Activated CD4-positive, alpha-beta memory T cell treated with anti-CD3 and anti-CD28 coated beads, Interleukin-2, amount 10 ng/mL, durations not matched to agents 7 days and 5 days (primary cell): Measurements from ENCODE around the gene PTPN23. TPM values are rescaled to one million over a fixed set of nuclear protein-coding genes. Genes with fewer than 3 reads are reported as not detected.

ENCODE experiments used
- CTCF ChIA-PET: fragments of 350-600 bp; sonication (Branson Sonifier 250); formaldehyde crosslinking; loops from one replicate; lab custom pipeline; 2021; ENCODE audit warnings: antibody characterized with exemption, inconsistent platforms; lab: Charles Lee
- POLR2A ChIA-PET: fragments of 350-600 bp; sonication (Branson Sonifier 250); formaldehyde crosslinking; loops from one replicate; lab custom pipeline; 2021; ENCODE audit warnings: antibody characterized with exemption; lab: Charles Lee
- DNase-seq: peaks from one replicate; pipeline ENCODE4 v3.0.0-alpha.2; 2020
- H3K27ac Mint-ChIP-seq: one replicate; pipeline ENCODE4 v1.8.0; 2021; ENCODE audit warnings: mild to moderate bottlenecking, mixed read lengths
- H3K27me3 Mint-ChIP-seq: one replicate; pipeline ENCODE4 v1.8.0; 2021; ENCODE audit warnings: mixed read lengths
- H3K36me3 Mint-ChIP-seq: one replicate; pipeline ENCODE4 v1.8.0; 2021; ENCODE audit warnings: low read depth, mixed read lengths
- H3K4me1 Mint-ChIP-seq: one replicate; pipeline ENCODE4 v1.8.0; 2021; ENCODE audit warnings: mixed read lengths
- H3K4me3 Mint-ChIP-seq: one replicate; pipeline ENCODE4 v1.8.0; 2021; ENCODE audit warnings: mild to moderate bottlenecking, mixed read lengths
- H3K9me3 Mint-ChIP-seq: one replicate; pipeline ENCODE4 v1.8.0; 2021; ENCODE audit warnings: mixed read lengths
- total RNA-seq, 2 experiments: library from RNA; stranded (reverse); gene quantifications; one replicate each; pipeline ENCODE4 v1.2.3, GENCODE V29; 2021

The PTPN23 gene
- total RNA-seq, 2 experiments from 2014 or later = 26.8 to 28.7 TPM

- H3K27ac Mint-ChIP-seq = no peak overlapping the region
- no peaks in the 10 kb centered on the region for H3K9me3 Mint-ChIP-seq
- POLR2A ChIA-PET = interaction anchor here (1.4 kb wide), 1 partner anchor 369 kb away, joined by 3 read pairs; no protein-coding TSS in a partner anchor
- peaks cover 18% of the 10 kb centered on the region for H3K36me3 Mint-ChIP-seq
- H3K4me3 Mint-ChIP-seq = no peak overlapping the region
- no peak for DNase-seq
- CTCF ChIA-PET = interaction anchor here (1.0 to 3.1 kb wide), 3 partner anchors 47 to 96 kb away, joined by 3 to 61 read pairs (median 9); partner anchors contain the start of gene SCAP
- H3K4me1 Mint-ChIP-seq = peaks cover 14% of the 10 kb centered on the region
- H3K27me3 Mint-ChIP-seq = no peaks in the 10 kb centered on the region
These were observed 39.2 kb downstream of the PTPN23 start for GRCh38 chr3:47420044-47420430.

- Mint-ChIP-seq H3K4me3 (no peak overlapping the region), H3K36me3 (peaks cover 18% of the 10 kb centered on the region), H3K4me1 (peaks cover 14% of the 10 kb centered on the region), H3K27me3 (no peaks in the 10 kb centered on the region), H3K27ac (peak overlapping the region; percentile 97), H3K9me3 (no peaks in the 10 kb centered on the region)
- DNase-seq = peak; percentile 92
- ChIA-PET POLR2A (interaction anchor here (0.6 to 1.9 kb wide), 8 partner anchors 8 to 473 kb away, joined by 3 to 18 read pairs (median 3); partner anchors contain the start of genes PTPN23 and SCAP), CTCF (interaction anchor here (0.6 to 3.1 kb wide), 32 partner anchors 10 to 932 kb away, joined by 3 to 61 read pairs (median 6); partner anchors contain the start of genes ELP6, PTPN23 and SCAP)
These were observed 40.0 kb downstream of the PTPN23 start for GRCh38 chr3:47420511-47421484.

GRCh38 chr3:47421741-47422649 lies 41.2 kb downstream of the PTPN23 start:
- ChIA-PET CTCF (interaction anchor here (0.9 to 3.1 kb wide), 25 partner anchors 9 to 933 kb away, joined by 3 to 61 read pairs (median 7); partner anchors contain the start of genes ELP6 and SCAP), POLR2A (interaction anchor here (0.6 to 1.9 kb wide), 7 partner anchors 9 to 474 kb away, joined by 3 to 18 read pairs (median 3); partner anchors contain the start of genes ELP6, PTPN23 and SCAP)
- H3K36me3 Mint-ChIP-seq = peaks cover 14% of the 10 kb centered on the region
- no peaks in the 10 kb centered on the region for H3K9me3 Mint-ChIP-seq
- H3K4me1 Mint-ChIP-seq = peaks cover 14% of the 10 kb centered on the region
- H3K27me3 Mint-ChIP-seq = no peaks in the 10 kb centered on the region
- no peak overlapping the region for H3K4me3 Mint-ChIP-seq
- peak overlapping the region; percentile 97 for H3K27ac Mint-ChIP-seq
- DNase-seq = no peak

GRCh38 chr3:47422743-47423142 lies 41.9 kb downstream of the PTPN23 start:
- Mint-ChIP-seq H3K4me1 (peaks cover 14% of the 10 kb centered on the region), H3K36me3 (peaks cover 14% of the 10 kb centered on the region), H3K4me3 (no peak overlapping the region), H3K9me3 (no peaks in the 10 kb centered on the region), H3K27ac (peak overlapping the region; percentile 62), H3K27me3 (no peaks in the 10 kb centered on the region)
- CTCF ChIA-PET = interaction anchor here (1.1 to 3.1 kb wide), 4 partner anchors 44 to 367 kb away, joined by 3 to 61 read pairs (median 8); partner anchors contain the start of gene SCAP
- DNase-seq = no peak
- POLR2A ChIA-PET = no interaction called here

GRCh38 chr3:47423548-47424145 lies 42.8 kb downstream of the PTPN23 start:
- CTCF ChIA-PET = interaction anchor here (1.1 kb wide), 1 partner anchor 366 kb away, joined by 3 read pairs; no protein-coding TSS in a partner anchor
- no peak overlapping the region for H3K4me3 Mint-ChIP-seq
- H3K4me1 Mint-ChIP-seq = peaks cover 14% of the 10 kb centered on the region
- no peak for DNase-seq
- no peaks in the 10 kb centered on the region for H3K9me3 Mint-ChIP-seq
- H3K27ac Mint-ChIP-seq = no peak overlapping the region
- peaks cover 14% of the 10 kb centered on the region for H3K36me3 Mint-ChIP-seq
- no peaks in the 10 kb centered on the region for H3K27me3 Mint-ChIP-seq
- POLR2A ChIA-PET = no interaction called here

GRCh38 chr3:47424434-47425382 lies 43.9 kb downstream of the PTPN23 start:
- CTCF ChIA-PET = interaction anchor here (0.6 to 1.2 kb wide), 2 partner anchors 9 to 689 kb away, joined by 3 read pairs; no protein-coding TSS in a partner anchor
- Mint-ChIP-seq H3K9me3 (no peaks in the 10 kb centered on the region), H3K27me3 (no peaks in the 10 kb centered on the region), H3K36me3 (peaks cover 9% of the 10 kb centered on the region), H3K27ac (no peak overlapping the region), H3K4me3 (no peak overlapping the region), H3K4me1 (peaks cover 13% of the 10 kb centered on the region)
- POLR2A ChIA-PET = no interaction called here
- no peak for DNase-seq

- CTCF ChIA-PET = interaction anchor here (1.2 kb wide), 1 partner anchor 8 kb away, joined by 3 read pairs; no protein-coding TSS in a partner anchor
- POLR2A ChIA-PET = no interaction called here
- no peaks in the 10 kb centered on the region for H3K9me3 Mint-ChIP-seq
- no peaks in the 10 kb centered on the region for H3K27me3 Mint-ChIP-seq
- H3K36me3 Mint-ChIP-seq = peaks cover 9% of the 10 kb centered on the region
- no peak overlapping the region for H3K27ac Mint-ChIP-seq
- peaks cover 13% of the 10 kb centered on the region for H3K4me1 Mint-ChIP-seq
- no peak for DNase-seq
- no peak overlapping the region for H3K4me3 Mint-ChIP-seq
These were observed 44.6 kb downstream of the PTPN23 start for GRCh38 chr3:47425383-47425778.

GRCh38 chr3:47425959-47426358 lies 45.1 kb downstream of the PTPN23 start:
- H3K4me1 Mint-ChIP-seq = peaks cover 10% of the 10 kb centered on the region
- DNase-seq = no peak
- ChIA-PET CTCF (no interaction called here), POLR2A (no interaction called here)
- no peaks in the 10 kb centered on the region for H3K9me3 Mint-ChIP-seq
- H3K36me3 Mint-ChIP-seq = peaks cover 9% of the 10 kb centered on the region
- no peak overlapping the region for H3K4me3 Mint-ChIP-seq
- H3K27ac Mint-ChIP-seq = no peak overlapping the region
- H3K27me3 Mint-ChIP-seq = no peaks in the 10 kb centered on the region

GRCh38 chr3:47427866-47428265 lies 47.0 kb downstream of the PTPN23 start:
- DNase-seq = no peak
- no peak overlapping the region for H3K27ac Mint-ChIP-seq
- no peaks in the 10 kb centered on the region for H3K9me3 Mint-ChIP-seq
- peaks cover 14% of the 10 kb centered on the region for H3K36me3 Mint-ChIP-seq
- H3K4me1 Mint-ChIP-seq = peaks cover 1% of the 10 kb centered on the region
- CTCF ChIA-PET = no interaction called here
- POLR2A ChIA-PET = no interaction called here
- H3K4me3 Mint-ChIP-seq = no peak overlapping the region
- H3K27me3 Mint-ChIP-seq = no peaks in the 10 kb centered on the region

GRCh38 chr3:47428662-47429061 lies 47.8 kb downstream of the PTPN23 start:
- H3K4me3 Mint-ChIP-seq = no peak overlapping the region
- ChIA-PET CTCF (no interaction called here), POLR2A (interaction anchor here (0.5 kb wide), 1 partner anchor 233 kb away, joined by 3 read pairs; no protein-coding TSS in a partner anchor)
- H3K27me3 Mint-ChIP-seq = no peaks in the 10 kb centered on the region
- peaks cover 18% of the 10 kb centered on the region for H3K36me3 Mint-ChIP-seq
- no peak overlapping the region for H3K27ac Mint-ChIP-seq
- no peaks in the 10 kb centered on the region for H3K9me3 Mint-ChIP-seq
- H3K4me1 Mint-ChIP-seq = peaks cover 3% of the 10 kb centered on the region
- no peak for DNase-seq
